Body of pancreas (tissue), 4 donors: ENCODE measurements around the gene SLC35F4. TPM values are rescaled to one million over a fixed set of nuclear protein-coding genes. Genes with fewer than 3 reads are reported as not detected.

ENCODE experiments used
- ATAC-seq: fragments of 150-250 bp; one replicate; pipeline ENCODE4 v1.9.1; 2016
- DNase-seq, 4 donors: peaks; one replicate each; pipeline ENCODE4 v3.0.0-alpha.2; 2019
- H3K27ac ChIP-seq, 4 donors: fragments of 200-600 bp; sonication (generic); 1 replicate in 3 of 4; 2 replicates in 1 of 4; pipeline versions ENCODE4 v1.5.1 to v1.6.1; 2016 to 2019; ENCODE audit warnings: mild to moderate bottlenecking in 1 of 4, mixed read lengths in 1 of 4, moderate library complexity in 1 of 4
- H3K27me3 ChIP-seq, 2 donors: fragments of 200-600 bp; sonication (generic); one replicate each; pipeline ENCODE4 v1.6.0; 2016; ENCODE audit warnings: mild to moderate bottlenecking in 1 of 2
- H3K36me3 ChIP-seq, 2 donors: fragments of 200-600 bp; sonication (generic); replicated peaks in 1 of 2; 2 replicates each; pipeline ENCODE4 v1.5.1; 2016; ENCODE audit warnings: low read depth in 2 of 2; ENCODE audit not compliant: insufficient read depth in 1 of 2
- H3K4me1 ChIP-seq: fragments of 200-600 bp; sonication (generic); one replicate; pipeline ENCODE4 v1.6.0; 2016
- H3K4me3 ChIP-seq, 2 donors: fragments of 200-600 bp; sonication (generic); 1 replicate in 1 of 2; 2 replicates in 1 of 2; pipeline ENCODE4 v1.5.1; 2016 to 2019
- H3K9me3 ChIP-seq, 3 donors: fragments of 200-600 bp; sonication (generic); 1 replicate in 2 of 3; 2 replicates in 1 of 3; pipeline ENCODE4 v1.5.1; 2016
- CTCF ChIP-seq, 7 experiments: fragments of 450-650 bp in 4 of 7; fragments of 200-600 bp in 3 of 7; sonication (generic) in 3 of 7; IDR thresholded peaks; one replicate each; pipeline ENCODE4 v1.5.1; 2016 to 2019; ENCODE audit warnings: antibody characterized with exemption in 7 of 7
- POLR2A ChIP-seq, 3 donors: fragments of 450-650 bp; IDR thresholded peaks; one replicate each; pipeline ENCODE4 v1.6.1; 2016; ENCODE audit warnings: antibody characterized with exemption in 3 of 3, mild to moderate bottlenecking in 2 of 3
- WGBS, 2 donors: methylation state at CpG; one replicate each; pipeline ENCODE4 v1.1.5; 2017; 5-methylcytosine and 5-hydroxymethylcytosine counted together
- intact Hi-C: fragments of 100-400 bp; cut with DNase I; formaldehyde crosslinking; loops from one replicate; pipeline ENCODE4 v1.15.1; 2023
- total RNA-seq, 2 donors: library from RNA; depleted of rRNA; stranded (reverse); fragments of >200 nt; gene quantifications; one replicate each; pipeline ENCODE4 v1.1.0, GENCODE V29; 2016

SLC35F4 gene
- total RNA-seq, 2 donors from 2014 or later: not detected

GRCh38 chr14:57828713-57829112, 37.2 kb downstream of the SLC35F4 start:
- Histone ChIP-seq H3K9me3 (no peaks in the 10 kb centered on the region), H3K36me3 (no peaks in the 10 kb centered on the region), H3K4me3 (no peak overlapping the region), H3K27ac (no peak overlapping the region), H3K27me3 (no peaks in the 10 kb centered on the region), H3K4me1 (no peaks in the 10 kb centered on the region)
- WGBS, 2 donors: 53 to 56% methylated on average over 2 of the region's 2 CpGs
- intact Hi-C loops: no loop called here
- TF ChIP-seq CTCF (IDR thresholded peaks at IDR 0.05): no peak
- TF ChIP-seq POLR2A (IDR thresholded peaks at IDR 0.05): no peak
- no peak for DNase-seq
- ATAC-seq: no peak

GRCh38 chr14:57823015-57823660, 42.8 kb downstream of the SLC35F4 start:
- 61 to 79% methylated on average over 4 of the region's 4 CpGs for WGBS, 2 donors
- intact Hi-C loops: no loop called here

GRCh38 chr14:57822081-57822480, 43.8 kb downstream of the SLC35F4 start:
- H3K4me1 ChIP-seq: no peaks in the 10 kb centered on the region
- TF ChIP-seq POLR2A (IDR thresholded peaks at IDR 0.05): no peak
- TF ChIP-seq CTCF (IDR thresholded peaks at IDR 0.05): no peak

More at GRCh38 chr14:57823015-57823660, 42.8 kb downstream of the SLC35F4 start:
- Histone ChIP-seq H3K9me3 (no peaks in the 10 kb centered on the region), H3K4me1 (no peaks in the 10 kb centered on the region), H3K36me3 (no peaks in the 10 kb centered on the region), H3K4me3 (no peak overlapping the region), H3K27me3 (no peaks in the 10 kb centered on the region), H3K27ac (no peak overlapping the region)
- no peak for TF ChIP-seq POLR2A (IDR thresholded peaks at IDR 0.05)
- TF ChIP-seq CTCF (IDR thresholded peaks at IDR 0.05): no peak
- ATAC-seq (no peak), DNase-seq (no peak)

GRCh38 chr14:57820581-57820980, 45.3 kb downstream of the SLC35F4 start:
- TF ChIP-seq POLR2A (IDR thresholded peaks at IDR 0.05) (no peak), CTCF (IDR thresholded peaks at IDR 0.05) (no peak)

More at GRCh38 chr14:57822081-57822480, 43.8 kb downstream of the SLC35F4 start:
- intact Hi-C loops: no loop called here
- DNase-seq (no peak), ATAC-seq (no peak)
- H3K36me3 ChIP-seq: no peaks in the 10 kb centered on the region
- H3K4me3 ChIP-seq: no peak overlapping the region
- H3K27me3 ChIP-seq: no peaks in the 10 kb centered on the region
- H3K9me3 ChIP-seq: no peaks in the 10 kb centered on the region
- no peak overlapping the region for H3K27ac ChIP-seq

GRCh38 chr14:57818511-57818910, 47.4 kb downstream of the SLC35F4 start:
- no peak for TF ChIP-seq POLR2A (IDR thresholded peaks at IDR 0.05)
- TF ChIP-seq CTCF (IDR thresholded peaks at IDR 0.05): no peak
- no peak overlapping the region for H3K4me3 ChIP-seq
- no peaks in the 10 kb centered on the region for H3K27me3 ChIP-seq
- DNase-seq (no peak), ATAC-seq (no peak)
- H3K36me3 ChIP-seq: no peaks in the 10 kb centered on the region
- WGBS, 2 donors: 32 to 42% methylated on average over 1 of the region's 1 CpG
- intact Hi-C loops: no loop called here
- H3K4me1 ChIP-seq: no peaks in the 10 kb centered on the region
- no peaks in the 10 kb centered on the region for H3K9me3 ChIP-seq
- no peak overlapping the region for H3K27ac ChIP-seq

More at GRCh38 chr14:57820581-57820980, 45.3 kb downstream of the SLC35F4 start:
- no peak overlapping the region for H3K27ac ChIP-seq
- no peaks in the 10 kb centered on the region for H3K36me3 ChIP-seq
- ATAC-seq (no peak), DNase-seq (no peak)
- no peaks in the 10 kb centered on the region for H3K4me1 ChIP-seq
- intact Hi-C loops: no loop called here
- WGBS, 2 donors: 72% methylated on average over 2 of the region's 2 CpGs
- H3K27me3 ChIP-seq: no peaks in the 10 kb centered on the region
- H3K9me3 ChIP-seq: no peaks in the 10 kb centered on the region
- H3K4me3 ChIP-seq: no peak overlapping the region
